Measurements from ENCODE around the gene STXBP6. TPM values are rescaled to one million over a fixed set of nuclear protein-coding genes. Genes with fewer than 3 reads are reported as not detected.
"Not testable (repeated sequence)": the region's sequence is repeated elsewhere in the genome, so short reads cannot be mapped to it uniquely, and the experiment has no call there.

Gene STXBP6
- total and polyA plus RNA-seq, 4 donors = 0.05 to 10.5 (median 2.3) TPM

DNA sequence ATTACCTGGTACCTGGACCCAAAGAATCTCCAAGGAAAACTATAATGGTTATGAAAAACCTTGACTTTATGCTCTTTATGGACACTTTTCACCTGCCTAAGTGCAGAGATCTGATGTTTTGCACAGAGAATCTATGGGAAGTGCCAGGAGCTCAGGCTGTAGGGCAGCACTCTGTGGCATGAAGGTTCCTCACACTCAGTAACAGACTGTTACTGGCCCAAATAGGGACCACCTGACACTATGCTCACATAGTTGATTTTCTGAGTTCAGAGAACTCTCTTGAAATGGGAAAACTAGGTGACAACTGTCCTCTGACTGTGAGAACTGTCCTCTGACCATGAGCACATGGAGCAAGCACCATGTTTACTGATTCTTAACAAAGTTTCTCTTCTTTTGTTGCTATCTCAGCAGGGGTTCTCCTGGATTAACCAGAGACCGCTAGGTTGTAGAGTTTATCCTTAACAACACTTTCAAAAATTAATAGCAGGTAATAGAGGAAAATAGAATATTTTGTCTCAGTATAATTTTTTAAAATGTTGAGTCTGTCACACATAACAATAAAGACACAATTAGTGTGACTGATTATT, 101.6 kb downstream of the STXBP6 start:
- Histone ChIP-seq H3K9me3 (ENCODE audit: control insufficient read depth, low read length) (peaks cover 1% of the 10 kb centered on the region), H3K27me3 (ENCODE audit: control insufficient read depth in 1 of 2, insufficient read depth in 2 of 2, low read length in 1 of 2) (no peaks in the 10 kb centered on the region), H3K36me3 (ENCODE audit: control insufficient read depth in 1 of 2, insufficient read depth in 2 of 2, low read length in 1 of 2) (no peaks in the 10 kb centered on the region), H3K4me3 (ENCODE audit: low read length in 2 of 2) (no peak overlapping the region), H3K4me1 (ENCODE audit: control insufficient read depth in 1 of 2, insufficient read depth in 2 of 2, low read length in 2 of 2) (no peaks in the 10 kb centered on the region), H3K27ac (ENCODE audit: low read depth in 1 of 2, low read length in 2 of 2) (no peak overlapping the region)
- WGBS, 2 donors = 81 to 88% methylated on average over 1 of the region's 1 CpG
- ATAC-seq (ENCODE audit: low FRiP score) = no peak
- intact Hi-C loops (cut with DNase I) = no loop called here
- no peak for DNase-seq

DNA sequence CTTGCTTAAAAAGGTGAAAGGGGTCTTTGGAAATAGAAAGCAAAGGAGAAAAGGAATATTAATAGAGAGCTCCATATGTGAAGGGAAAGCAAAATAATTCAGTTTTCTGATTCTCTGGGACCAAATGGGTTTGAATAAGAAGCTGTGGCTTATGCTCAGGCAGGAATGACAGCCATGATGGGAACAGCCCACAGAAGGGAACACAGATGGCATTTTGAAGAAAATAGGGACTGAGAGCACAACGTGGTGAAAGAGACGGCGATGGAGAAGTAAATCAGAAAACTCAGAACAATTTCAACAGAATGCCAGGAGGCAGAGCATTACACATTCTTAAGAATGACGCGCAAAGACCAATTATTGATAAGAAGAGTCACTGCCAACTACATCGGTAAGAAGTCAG, 102.8 kb downstream of the STXBP6 start:
- DNase-seq (no peak), ATAC-seq (ENCODE audit: low FRiP score) (no peak)
- 74 to 89% methylated on average over 6 of the region's 6 CpGs for whole genome bisulfite sequencing, 2 donors
- Histone ChIP-seq H3K4me3 (ENCODE audit: low read length in 2 of 2) (no peak overlapping the region), H3K4me1 (ENCODE audit: control insufficient read depth in 1 of 2, insufficient read depth in 2 of 2, low read length in 2 of 2) (no peaks in the 10 kb centered on the region), H3K27me3 (ENCODE audit: control insufficient read depth in 1 of 2, insufficient read depth in 2 of 2, low read length in 1 of 2) (no peaks in the 10 kb centered on the region), H3K9me3 (ENCODE audit: control insufficient read depth, low read length) (no peaks in the 10 kb centered on the region), H3K36me3 (ENCODE audit: control insufficient read depth in 1 of 2, insufficient read depth in 2 of 2, low read length in 1 of 2) (no peaks in the 10 kb centered on the region), H3K27ac (ENCODE audit: low read depth in 1 of 2, low read length in 2 of 2) (no peak overlapping the region)
- intact Hi-C loops (cut with DNase I) = no loop called here

DNA sequence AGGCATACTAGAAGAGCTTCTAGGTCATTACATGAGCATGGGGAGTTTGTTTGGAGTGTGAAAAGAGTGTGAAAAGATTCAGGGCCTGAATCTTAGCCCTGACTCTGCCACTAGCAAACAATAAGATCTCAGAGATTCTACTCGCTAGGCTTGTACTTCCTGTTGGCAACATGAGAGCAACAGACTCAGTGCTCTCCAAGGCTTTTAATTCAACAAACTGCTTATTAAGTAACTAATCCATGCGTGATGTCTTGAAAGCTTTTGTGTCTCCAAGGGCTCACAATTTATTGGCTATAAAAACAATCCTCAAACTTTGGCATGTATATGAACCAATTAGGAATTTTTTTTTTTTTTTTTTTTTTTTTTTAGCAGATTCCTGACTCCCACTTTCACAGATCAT, 105.1 kb downstream of the STXBP6 start:
- ATAC-seq (ENCODE audit: low FRiP score) (no peak), DNase-seq (no peak)
- intact Hi-C loops (cut with DNase I) = no loop called here
- 26 to 41% methylated on average over 2 of the region's 2 CpGs for WGBS, 2 donors
- no peaks in the 10 kb centered on the region for H3K9me3 ChIP-seq (ENCODE audit: control insufficient read depth, low read length)
- no peaks in the 10 kb centered on the region for H3K4me1 ChIP-seq (ENCODE audit: control insufficient read depth in 1 of 2, insufficient read depth in 2 of 2, low read length in 2 of 2)
- no peak overlapping the region for H3K4me3 ChIP-seq (ENCODE audit: low read length in 2 of 2)
- H3K27ac ChIP-seq (ENCODE audit: low read depth in 1 of 2, low read length in 2 of 2) = no peak overlapping the region
- H3K36me3 ChIP-seq (ENCODE audit: control insufficient read depth in 1 of 2, insufficient read depth in 2 of 2, low read length in 1 of 2) = no peaks in the 10 kb centered on the region
- H3K27me3 ChIP-seq (ENCODE audit: control insufficient read depth in 1 of 2, insufficient read depth in 2 of 2, low read length in 1 of 2) = no peaks in the 10 kb centered on the region

DNA sequence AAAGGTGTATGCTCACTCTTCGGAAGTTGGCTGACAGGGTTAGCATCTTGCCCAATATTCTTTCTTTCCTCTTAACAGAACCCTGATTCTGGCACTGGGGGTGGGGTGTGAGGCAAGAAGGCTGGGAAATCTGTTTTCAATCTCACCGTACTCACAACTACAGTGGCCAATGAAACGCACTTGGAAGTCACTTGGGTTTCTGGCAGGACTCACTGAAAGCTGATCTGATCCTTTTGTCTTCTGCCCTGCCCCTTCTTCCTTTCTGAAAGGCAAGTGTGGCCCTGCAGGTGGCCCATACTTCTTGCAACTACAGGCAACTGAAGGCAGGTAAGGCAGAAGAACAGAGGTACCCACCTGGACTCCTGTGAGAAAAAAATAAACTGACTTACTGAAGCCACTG, 106.9 kb downstream of the STXBP6 start:
- WGBS, 2 donors = 37 to 58% methylated on average over 3 of the region's 3 CpGs
- DNase-seq (no peak), ATAC-seq (ENCODE audit: low FRiP score) (no peak)
- intact Hi-C loops (cut with DNase I) = no loop called here
- Histone ChIP-seq H3K27me3 (ENCODE audit: control insufficient read depth in 1 of 2, insufficient read depth in 2 of 2, low read length in 1 of 2) (no peaks in the 10 kb centered on the region), H3K36me3 (ENCODE audit: control insufficient read depth in 1 of 2, insufficient read depth in 2 of 2, low read length in 1 of 2) (no peaks in the 10 kb centered on the region), H3K4me1 (ENCODE audit: control insufficient read depth in 1 of 2, insufficient read depth in 2 of 2, low read length in 2 of 2) (no peaks in the 10 kb centered on the region), H3K9me3 (ENCODE audit: control insufficient read depth, low read length) (no peaks in the 10 kb centered on the region), H3K27ac (ENCODE audit: low read depth in 1 of 2, low read length in 2 of 2) (no peak overlapping the region), H3K4me3 (ENCODE audit: low read length in 2 of 2) (no peak overlapping the region)

DNA sequence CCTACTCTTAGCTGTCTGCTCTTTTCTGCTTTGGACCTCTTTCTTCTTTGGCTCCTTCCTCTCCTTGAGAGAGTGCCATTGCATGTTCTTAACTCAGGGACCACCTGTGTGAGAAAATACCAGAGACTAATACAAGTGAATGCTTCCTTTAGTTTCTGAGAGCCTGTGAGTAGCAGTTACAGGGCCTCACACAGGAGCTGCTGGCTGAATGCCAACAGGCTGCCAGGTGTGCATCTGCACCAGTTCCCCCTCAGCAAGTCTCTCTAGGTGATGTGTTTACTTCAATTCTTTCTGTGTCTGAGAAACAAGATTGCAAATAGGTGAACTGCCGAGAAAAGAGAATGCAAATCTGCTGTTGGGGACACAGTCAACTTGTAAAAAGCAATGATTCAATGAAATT, 108.2 kb downstream of the STXBP6 start:
- WGBS, 2 donors = 89 to 96% methylated on average over 1 of the region's 1 CpG

DNA sequence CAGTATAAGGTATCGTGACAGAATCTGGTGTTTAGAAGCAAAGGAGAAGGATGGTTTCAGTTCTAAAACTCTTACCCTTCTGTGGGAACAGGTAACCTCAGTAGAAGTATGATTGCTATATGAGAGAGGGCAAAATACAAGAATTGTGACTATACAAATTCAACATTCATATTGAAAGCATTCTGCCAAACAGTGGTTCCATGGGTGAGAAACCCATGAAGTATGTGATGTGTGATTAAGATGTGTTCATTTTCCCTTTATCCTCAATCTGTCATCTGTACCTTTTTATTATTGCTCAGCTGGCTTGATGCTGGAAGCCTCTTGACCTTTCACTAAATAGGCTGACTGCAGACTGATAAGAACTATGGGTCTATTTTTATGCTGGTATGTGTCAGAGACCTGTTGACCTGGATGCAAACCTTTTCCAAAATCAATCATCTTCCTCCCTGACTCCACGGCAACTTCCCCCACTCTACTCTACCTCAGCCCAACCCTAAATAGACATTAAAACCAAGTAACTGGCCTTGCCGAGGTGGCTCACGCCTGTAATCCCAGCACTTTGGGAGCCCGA, 109.6 kb downstream of the STXBP6 start:
- Histone ChIP-seq H3K36me3 (ENCODE audit: control insufficient read depth in 1 of 2, insufficient read depth in 2 of 2, low read length in 1 of 2) (no peaks in the 10 kb centered on the region), H3K27ac (ENCODE audit: low read depth in 1 of 2, low read length in 2 of 2) (no peak overlapping the region), H3K9me3 (ENCODE audit: control insufficient read depth, low read length) (no peaks in the 10 kb centered on the region), H3K27me3 (ENCODE audit: control insufficient read depth in 1 of 2, insufficient read depth in 2 of 2, low read length in 1 of 2) (no peaks in the 10 kb centered on the region), H3K4me3 (ENCODE audit: low read length in 2 of 2) (no peak overlapping the region), H3K4me1 (ENCODE audit: control insufficient read depth in 1 of 2, insufficient read depth in 2 of 2, low read length in 2 of 2) (no peaks in the 10 kb centered on the region)
- 78 to 84% methylated on average over 5 of the region's 5 CpGs for WGBS, 2 donors
- no peak for ATAC-seq (ENCODE audit: low FRiP score)
- intact Hi-C loops (cut with DNase I) = no loop called here
- no peak for DNase-seq

More for the DNA sequence above, 108.2 kb downstream of the STXBP6 start:
- intact Hi-C loops (cut with DNase I) = no loop called here
- no peak for DNase-seq
- H3K9me3 ChIP-seq (ENCODE audit: control insufficient read depth, low read length) = no peaks in the 10 kb centered on the region
- ATAC-seq (ENCODE audit: low FRiP score) = no peak
- H3K4me1 ChIP-seq (ENCODE audit: control insufficient read depth in 1 of 2, insufficient read depth in 2 of 2, low read length in 2 of 2) = no peaks in the 10 kb centered on the region
- no peak overlapping the region for H3K27ac ChIP-seq (ENCODE audit: low read depth in 1 of 2, low read length in 2 of 2)
- H3K4me3 ChIP-seq (ENCODE audit: low read length in 2 of 2) = no peak overlapping the region
- no peaks in the 10 kb centered on the region for H3K36me3 ChIP-seq (ENCODE audit: control insufficient read depth in 1 of 2, insufficient read depth in 2 of 2, low read length in 1 of 2)
- H3K27me3 ChIP-seq (ENCODE audit: control insufficient read depth in 1 of 2, insufficient read depth in 2 of 2, low read length in 1 of 2) = no peaks in the 10 kb centered on the region

DNA sequence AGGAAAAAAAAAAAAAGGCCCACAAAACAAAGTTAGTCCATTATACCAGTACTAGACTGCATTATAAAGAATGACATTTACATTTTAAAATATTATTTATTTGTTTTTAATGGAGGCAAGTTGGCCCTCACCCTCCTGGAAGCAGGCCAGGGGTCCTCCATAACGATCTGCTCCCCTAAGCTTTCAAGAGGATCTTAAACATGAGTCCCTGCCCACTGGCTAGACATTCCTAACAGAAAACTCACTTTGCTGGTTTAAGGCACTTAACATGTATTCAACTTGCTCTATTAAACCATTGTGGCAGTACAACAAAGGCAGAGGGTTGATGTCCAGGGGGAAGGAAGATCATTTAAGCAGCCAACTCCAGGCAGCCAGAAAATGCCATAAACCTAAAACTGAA, 111.4 kb downstream of the STXBP6 start:
- ATAC-seq (ENCODE audit: low FRiP score) (no peak), DNase-seq (no peak)
- Histone ChIP-seq H3K4me1 (ENCODE audit: control insufficient read depth in 1 of 2, insufficient read depth in 2 of 2, low read length in 2 of 2) (no peaks in the 10 kb centered on the region), H3K9me3 (ENCODE audit: control insufficient read depth, low read length) (no peaks in the 10 kb centered on the region), H3K27me3 (ENCODE audit: control insufficient read depth in 1 of 2, insufficient read depth in 2 of 2, low read length in 1 of 2) (no peaks in the 10 kb centered on the region), H3K36me3 (ENCODE audit: control insufficient read depth in 1 of 2, insufficient read depth in 2 of 2, low read length in 1 of 2) (no peaks in the 10 kb centered on the region), H3K4me3 (ENCODE audit: low read length in 2 of 2) (no peak overlapping the region), H3K27ac (ENCODE audit: low read depth in 1 of 2, low read length in 2 of 2) (no peak overlapping the region)
- intact Hi-C loops (cut with DNase I) = no loop called here
- WGBS, 2 donors = 0 to 29% methylated on average over 1 of the region's 1 CpG

DNA sequence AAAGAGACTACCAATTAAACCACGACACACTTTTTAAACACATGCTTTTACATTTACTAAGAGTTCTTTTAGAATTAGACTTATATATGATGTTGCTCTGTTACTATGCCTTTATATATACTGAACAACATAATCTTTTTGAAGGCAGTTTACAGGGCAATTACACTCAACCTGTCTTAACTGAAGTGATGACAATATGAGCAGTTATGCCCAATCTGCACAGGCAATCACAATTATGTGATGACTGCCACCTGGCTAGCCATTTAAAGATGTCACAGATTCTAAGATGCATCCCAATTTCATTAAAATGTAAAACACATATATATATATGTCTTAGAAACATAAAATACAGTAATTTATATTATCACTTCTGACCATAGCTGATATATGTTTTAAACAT, 112.6 kb downstream of the STXBP6 start:
- no peaks in the 10 kb centered on the region for H3K27me3 ChIP-seq (ENCODE audit: control insufficient read depth in 1 of 2, insufficient read depth in 2 of 2, low read length in 1 of 2)
- intact Hi-C loops (cut with DNase I) = no loop called here
- no peaks in the 10 kb centered on the region for H3K36me3 ChIP-seq (ENCODE audit: control insufficient read depth in 1 of 2, insufficient read depth in 2 of 2, low read length in 1 of 2)
- no peak for ATAC-seq (ENCODE audit: low FRiP score)
- no peaks in the 10 kb centered on the region for H3K4me1 ChIP-seq (ENCODE audit: control insufficient read depth in 1 of 2, insufficient read depth in 2 of 2, low read length in 2 of 2)
- H3K9me3 ChIP-seq (ENCODE audit: control insufficient read depth, low read length) = no peaks in the 10 kb centered on the region
- H3K27ac ChIP-seq (ENCODE audit: low read depth in 1 of 2, low read length in 2 of 2) = no peak overlapping the region
- DNase-seq = no peak
- 81 to 92% methylated on average over 1 of the region's 1 CpG for WGBS, 2 donors
- no peak overlapping the region for H3K4me3 ChIP-seq (ENCODE audit: low read length in 2 of 2)

DNA sequence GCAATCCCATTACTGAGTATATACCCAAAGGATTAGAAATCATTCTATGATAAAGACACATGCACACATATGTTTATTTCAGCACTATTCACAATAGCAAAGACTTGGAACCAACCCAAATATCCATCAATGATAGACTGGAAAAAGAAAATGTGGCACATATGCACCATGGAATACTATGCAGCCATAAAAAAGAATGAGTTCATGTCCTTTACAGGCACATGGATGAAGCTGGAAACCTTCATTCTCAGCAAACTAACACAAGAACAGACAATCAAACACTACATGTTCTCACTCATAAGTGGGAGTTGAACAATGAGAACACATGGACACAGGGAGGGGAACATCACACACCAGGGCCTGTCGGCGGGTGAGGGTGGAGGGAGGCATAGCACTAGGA, 113.2 kb downstream of the STXBP6 start:
- intact Hi-C loops (cut with DNase I); H3K4me1 ChIP-seq (ENCODE audit: control insufficient read depth in 1 of 2, insufficient read depth in 2 of 2, low read length in 2 of 2); ATAC-seq (ENCODE audit: low FRiP score); H3K4me3 ChIP-seq (ENCODE audit: low read length in 2 of 2); H3K36me3 ChIP-seq (ENCODE audit: control insufficient read depth in 1 of 2, insufficient read depth in 2 of 2, low read length in 1 of 2); H3K27ac ChIP-seq (ENCODE audit: low read depth in 1 of 2, low read length in 2 of 2); H3K9me3 ChIP-seq (ENCODE audit: control insufficient read depth, low read length); DNase-seq; H3K27me3 ChIP-seq (ENCODE audit: control insufficient read depth in 1 of 2, insufficient read depth in 2 of 2, low read length in 1 of 2): not testable (repeated sequence)
- 95 to 100% methylated on average over 2 of the region's 2 CpGs for WGBS, 2 donors
